Esophagus squamous epithelium (tissue), 4 donors: ENCODE measurements around the gene ARNT2.

Source experiments
- CTCF ChIP-seq, 6 experiments: fragments of 450-650 bp in 4 of 6; fragments of 200-600 bp in 2 of 6; sonication (generic) in 2 of 6; IDR thresholded peaks; one replicate each; pipeline ENCODE4 v1.5.1; 2016 to 2019; ENCODE audit warnings: antibody characterized with exemption in 6 of 6, mild to moderate bottlenecking in 4 of 6, moderate library complexity in 4 of 6
- POLR2A ChIP-seq, 4 donors: fragments of 450-650 bp; IDR thresholded peaks; one replicate each; pipeline ENCODE4 v1.6.1; 2017; ENCODE audit warnings: antibody characterized with exemption in 4 of 4, mild to moderate bottlenecking in 4 of 4, moderate library complexity in 3 of 4

- no peak for TF ChIP-seq CTCF (IDR thresholded peaks at IDR 0.05)
- TF ChIP-seq POLR2A (IDR thresholded peaks at IDR 0.05), result no peak
These were observed 207.4 kb downstream of the ARNT2 start for GRCh38 chr15:80611543-80612080.
